Esophagus muscularis mucosa (tissue), 3 donors: ENCODE data around the gene HOXB5.
A peak's percentile ranks its signal among the peaks of the same experiment; 100 is the strongest.

Experiments used
- CTCF ChIP-seq, 3 experiments: fragments of 200-600 bp in 2 of 3; fragments of 450-650 bp in 1 of 3; sonication (generic) in 2 of 3; IDR thresholded peaks; one replicate each; pipeline ENCODE4 v1.5.1; 2017 to 2019; ENCODE audit warnings: antibody characterized with exemption in 3 of 3, mild to moderate bottlenecking in 2 of 3, moderate library complexity in 1 of 3
- POLR2AphosphoS5 ChIP-seq, 2 donors: sonication (generic); formaldehyde crosslinking; IDR thresholded peaks; one replicate each; pipeline ENCODE4 v1.6.1; 2017; ENCODE audit warnings: antibody characterized with exemption in 2 of 2

GRCh38 chr17:48541577-48542113 lies 51.9 kb downstream of the HOXB5 start:
- peak; percentile 61 to 82 for TF ChIP-seq POLR2AphosphoS5 (IDR thresholded peaks at IDR 0.05)
- TF ChIP-seq CTCF (IDR thresholded peaks at IDR 0.05), result no peak
